ENCODE results near the gene SERF2.

SERF2 gene

GRCh38 chr15:43791993-43792760 is at the start of gene SERF2:
TSS of gene SERF2 (plus strand) at chr15:43792320. CDS start at chr15:43792377, 57 bp downstream.
- no peak for TF ChIP-seq ZNF274 (IDR thresholded peaks at IDR 0.05; ENCODE audit: low read depth, low read length)
- H3K4me3 ChIP-seq (ENCODE audit: low read length) = peak within 1 kb of the TSS; percentile 86

- H3K4me3 ChIP-seq (ENCODE audit: low read length) = peak within 1 kb of the TSS; percentile 79
Observed at GRCh38 chr15:43746245-43746902, 45.7 kb upstream of the SERF2 start, which contains the start of gene PDIA3. TSS of gene PDIA3 (plus strand) at chr15:43746438. CDS start at chr15:43746540, 102 bp downstream.

- H3K4me3 ChIP-seq (ENCODE audit: low read length) = peak overlapping the region; percentile 79
Observed at GRCh38 chr15:43746903-43747309, 45.2 kb upstream of the SERF2 start.

- H3K4me3 ChIP-seq (ENCODE audit: low read length) = peak overlapping the region; percentile 32; the same call in 1 of the 2 replicates
- no peak for TF ChIP-seq ZNF274 (IDR thresholded peaks at IDR 0.05; ENCODE audit: low read depth, low read length)
Observed at GRCh38 chr15:43748376-43748775, 43.7 kb upstream of the SERF2 start.

GRCh38 chr15:43749690-43750345 is 42.3 kb upstream of the SERF2 start:
- H3K4me3 ChIP-seq (ENCODE audit: low read length) = peak overlapping the region; percentile 42; the same call in 1 of the 2 replicates

GRCh38 chr15:43751885-43752284 is 40.2 kb upstream of the SERF2 start:
- no peak overlapping the region for H3K4me3 ChIP-seq (ENCODE audit: low read length)
- TF ChIP-seq ZNF274 (IDR thresholded peaks at IDR 0.05; ENCODE audit: low read depth, low read length) = no peak

More at GRCh38 chr15:43749690-43750345, 42.3 kb upstream of the SERF2 start:
- TF ChIP-seq ZNF274 (IDR thresholded peaks at IDR 0.05; ENCODE audit: low read depth, low read length) = no peak

GRCh38 chr15:43762824-43763223 is 29.3 kb upstream of the SERF2 start:
- no peak overlapping the region for H3K4me3 ChIP-seq (ENCODE audit: low read length)
- no peak for TF ChIP-seq ZNF274 (IDR thresholded peaks at IDR 0.05; ENCODE audit: low read depth, low read length)

GRCh38 chr15:43763819-43764446 is 28.2 kb upstream of the SERF2 start:
- no peak for TF ChIP-seq ZNF274 (IDR thresholded peaks at IDR 0.05; ENCODE audit: low read depth, low read length)
- no peak overlapping the region for H3K4me3 ChIP-seq (ENCODE audit: low read length)

- TF ChIP-seq ZNF274 (IDR thresholded peaks at IDR 0.05; ENCODE audit: low read depth, low read length) = no peak
- H3K4me3 ChIP-seq (ENCODE audit: low read length) = no peak overlapping the region
Observed at GRCh38 chr15:43769584-43770228, 22.4 kb upstream of the SERF2 start.

- H3K4me3 ChIP-seq (ENCODE audit: low read length) = no peak overlapping the region
- TF ChIP-seq ZNF274 (IDR thresholded peaks at IDR 0.05; ENCODE audit: low read depth, low read length) = no peak
Observed at GRCh38 chr15:43771816-43772215, 20.3 kb upstream of the SERF2 start.

GRCh38 chr15:43772624-43773023 is 19.5 kb upstream of the SERF2 start:
- no peak overlapping the region for H3K4me3 ChIP-seq (ENCODE audit: low read length)
- no peak for TF ChIP-seq ZNF274 (IDR thresholded peaks at IDR 0.05; ENCODE audit: low read depth, low read length)

- TF ChIP-seq ZNF274 (IDR thresholded peaks at IDR 0.05; ENCODE audit: low read depth, low read length) = no peak
- H3K4me3 ChIP-seq (ENCODE audit: low read length) = no peak overlapping the region
Observed at GRCh38 chr15:43774062-43774461, 18.1 kb upstream of the SERF2 start.

- no peak for TF ChIP-seq ZNF274 (IDR thresholded peaks at IDR 0.05; ENCODE audit: low read depth, low read length)
- peak overlapping the region; percentile 20; the same call in 1 of the 2 replicates for H3K4me3 ChIP-seq (ENCODE audit: low read length)
Observed at GRCh38 chr15:43775411-43775965, 16.6 kb upstream of the SERF2 start.

Data from GM08714 (cell line).